HL-60 (cell line): ENCODE results near the gene FCGR3B.
"Not testable (repeated sequence)": the region's sequence is repeated elsewhere in the genome, so short reads cannot be mapped to it uniquely, and the experiment has no call there.

Source experiments
- POLR2AphosphoS5 ChIP-seq: IDR thresholded peaks from 2 replicates; pipeline ENCODE4 v1.6.1; 2012; ENCODE audit warnings: low read depth
- TF ChIP-seq, protein P1 (sequence below): IDR thresholded peaks from one replicate; pipeline ENCODE4 v1.5.1; 2011; ENCODE audit warnings: low read length, control low read depth, inconsistent platforms; ENCODE audit not compliant: insufficient read depth

- TF ChIP-seq POLR2AphosphoS5: not testable (repeated sequence)
- TF ChIP-seq, protein P1, sequence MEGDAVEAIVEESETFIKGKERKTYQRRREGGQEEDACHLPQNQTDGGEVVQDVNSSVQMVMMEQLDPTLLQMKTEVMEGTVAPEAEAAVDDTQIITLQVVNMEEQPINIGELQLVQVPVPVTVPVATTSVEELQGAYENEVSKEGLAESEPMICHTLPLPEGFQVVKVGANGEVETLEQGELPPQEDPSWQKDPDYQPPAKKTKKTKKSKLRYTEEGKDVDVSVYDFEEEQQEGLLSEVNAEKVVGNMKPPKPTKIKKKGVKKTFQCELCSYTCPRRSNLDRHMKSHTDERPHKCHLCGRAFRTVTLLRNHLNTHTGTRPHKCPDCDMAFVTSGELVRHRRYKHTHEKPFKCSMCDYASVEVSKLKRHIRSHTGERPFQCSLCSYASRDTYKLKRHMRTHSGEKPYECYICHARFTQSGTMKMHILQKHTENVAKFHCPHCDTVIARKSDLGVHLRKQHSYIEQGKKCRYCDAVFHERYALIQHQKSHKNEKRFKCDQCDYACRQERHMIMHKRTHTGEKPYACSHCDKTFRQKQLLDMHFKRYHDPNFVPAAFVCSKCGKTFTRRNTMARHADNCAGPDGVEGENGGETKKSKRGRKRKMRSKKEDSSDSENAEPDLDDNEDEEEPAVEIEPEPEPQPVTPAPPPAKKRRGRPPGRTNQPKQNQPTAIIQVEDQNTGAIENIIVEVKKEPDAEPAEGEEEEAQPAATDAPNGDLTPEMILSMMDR: not testable (repeated sequence)
These were observed 38.4 kb downstream of the FCGR3B start for GRCh38 chr1:161592586-161592985.
